ENCODE measurements around the gene NUAK1. TPM values are rescaled to one million over a fixed set of nuclear protein-coding genes. Genes with fewer than 3 reads are reported as not detected.

Gene NUAK1
- total RNA-seq, 1 experiment from 2014 or later = 10.1 TPM

GRCh38 chr12:106039242-106039641 lies 99.5 kb downstream of the NUAK1 start:
- H2BK20ac ChIP-seq (ENCODE audit: low read depth, low read length, poor library complexity, severe bottlenecking) = no peak overlapping the region
- no peak overlapping the region for H4K8ac ChIP-seq (replicated peaks; ENCODE audit: insufficient read length, low read depth, low read length)
- H3K14ac ChIP-seq (ENCODE audit: insufficient read depth, low read length) = no peak overlapping the region
- no peak overlapping the region for H2BK12ac ChIP-seq (ENCODE audit: insufficient read length, low read depth, low read length)
- no peak overlapping the region for H3K23ac ChIP-seq (ENCODE audit: insufficient read length, low read depth, low read length)
- no peak overlapping the region for H3K18ac ChIP-seq (ENCODE audit: insufficient read length, low read depth, low read length)
- H3K4me1 Mint-ChIP-seq = peaks cover 9 to 14% of the 10 kb centered on the region in 2 experiments
- H3K27me3 Mint-ChIP-seq (ENCODE audit: low read depth) = no peaks in the 10 kb centered on the region; the same call in 1 of the 2 replicates
- H4K20me1 ChIP-seq (ENCODE audit: control insufficient read depth, insufficient read depth, insufficient read length) = no peaks in the 10 kb centered on the region
- H4K91ac ChIP-seq (ENCODE audit: insufficient read length, low read depth, low read length) = no peak overlapping the region
- no peaks in the 10 kb centered on the region for H3K27me3 ChIP-seq (ENCODE audit: insufficient read depth, low read length)
- no peak overlapping the region for H3K56ac ChIP-seq (ENCODE audit: insufficient read length, low read depth, low read length)
- H3K27ac Mint-ChIP-seq = no peak overlapping the region
- H3K4me3 Mint-ChIP-seq = no peak overlapping the region
- DNase-seq = no peak
- H4K5ac ChIP-seq (ENCODE audit: insufficient read length, low read depth, low read length) = no peak overlapping the region
- no peaks in the 10 kb centered on the region for H3K23me2 ChIP-seq (ENCODE audit: insufficient read length, low read depth, low read length, poor library complexity, severe bottlenecking)
- H3K9ac ChIP-seq (ENCODE audit: extremely low read depth, insufficient read length, low read length) = no peak overlapping the region
- no peaks in the 10 kb centered on the region for H3K79me1 ChIP-seq (ENCODE audit: insufficient read depth, low read depth, low read length, poor library complexity, severe bottlenecking)
- H3T11ph ChIP-seq (ENCODE audit: low read length) = no peak overlapping the region
- no peaks in the 10 kb centered on the region for H3K9me3 Mint-ChIP-seq
- H2BK15ac ChIP-seq (ENCODE audit: low read depth, low read length) = no peak overlapping the region
- no peak for TF ChIP-seq CTCF (conservative IDR thresholded peaks at IDR 0.05)
- WGBS (ENCODE audit: extremely low coverage, insufficient read length, low lambda C conversion rate) = no CpG with 5 or more reads among the region's 6 CpGs
- no peak overlapping the region for H2BK120ac ChIP-seq (ENCODE audit: low read depth, low read length, poor library complexity, severe bottlenecking)
- no peaks in the 10 kb centered on the region for H3K9me3 ChIP-seq (ENCODE audit: control insufficient read depth, low read depth, low read length)
- H2AK5ac ChIP-seq (ENCODE audit: insufficient read length, low read length) = no peak overlapping the region
- H3K27ac ChIP-seq (ENCODE audit: insufficient read length, low read depth, low read length) = no peak overlapping the region
- no peak overlapping the region for H2AFZ ChIP-seq (ENCODE audit: low read length)
- no peaks in the 10 kb centered on the region for H3K79me2 ChIP-seq (ENCODE audit: insufficient read depth, low read length)
- H3K36me3 Mint-ChIP-seq (ENCODE audit: insufficient read depth in 1 of 3, low read depth in 3 of 3) = no peaks in the 10 kb centered on the region
- H2BK5ac ChIP-seq (ENCODE audit: insufficient read length, low read length) = no peak overlapping the region
- no peak overlapping the region for H3K4ac ChIP-seq (ENCODE audit: low read depth, low read length)
- no peak overlapping the region for H3K4me2 ChIP-seq (ENCODE audit: insufficient read depth, insufficient read length, low read length)
- H3K4me1 ChIP-seq (ENCODE audit: insufficient read depth, low read length) = no peaks in the 10 kb centered on the region; the same call in 1 of the 2 replicates

All from H9 (cell line).